HuH-7.5 (cell line): ENCODE results near the gene RASA1.
"Not testable (repeated sequence)": the region's sequence is repeated elsewhere in the genome, so short reads cannot be mapped to it uniquely, and the experiment has no call there.

ENCODE experiments used
- DNase-seq: peaks from one replicate; pipeline ENCODE4 v3.0.0; 2011; ENCODE audit warnings: low spot score

Gene RASA1

GRCh38 chr5:87282269-87282668 lies 14.6 kb downstream of the RASA1 start:
- no peak for DNase-seq

GRCh38 chr5:87287266-87287665 lies 19.6 kb downstream of the RASA1 start:
- DNase-seq = not testable (repeated sequence)

- no peak for DNase-seq
These were observed 31.1 kb downstream of the RASA1 start for GRCh38 chr5:87298692-87299362.

- no peak for DNase-seq
These were observed 32.5 kb downstream of the RASA1 start for GRCh38 chr5:87300176-87300575.

- no peak for DNase-seq
These were observed 33.1 kb downstream of the RASA1 start for GRCh38 chr5:87300744-87301143.

GRCh38 chr5:87302061-87302460 lies 34.4 kb downstream of the RASA1 start:
- no peak for DNase-seq

GRCh38 chr5:87303324-87303723 lies 35.6 kb downstream of the RASA1 start:
- DNase-seq = no peak

- DNase-seq = not testable (repeated sequence)
These were observed 38.4 kb downstream of the RASA1 start for GRCh38 chr5:87306090-87306489.

- no peak for DNase-seq
These were observed 40.2 kb downstream of the RASA1 start for GRCh38 chr5:87307796-87308423.

GRCh38 chr5:87311405-87312279 lies 44.0 kb downstream of the RASA1 start:
- DNase-seq = no peak

- DNase-seq = no peak
These were observed 45.5 kb downstream of the RASA1 start for GRCh38 chr5:87313216-87313615.

- no peak for DNase-seq
These were observed 51.8 kb downstream of the RASA1 start for GRCh38 chr5:87319469-87319868.

- DNase-seq = no peak
These were observed 53.9 kb downstream of the RASA1 start for GRCh38 chr5:87321605-87322004.

GRCh38 chr5:87322381-87322780 lies 54.7 kb downstream of the RASA1 start:
- DNase-seq = no peak

GRCh38 chr5:87327998-87328397 lies 60.3 kb downstream of the RASA1 start:
- DNase-seq = no peak

- no peak for DNase-seq
These were observed 61.4 kb downstream of the RASA1 start for GRCh38 chr5:87329114-87329513.

- no peak for DNase-seq
These were observed 72.3 kb downstream of the RASA1 start for GRCh38 chr5:87339986-87340385.

- DNase-seq = no peak
These were observed 73.0 kb downstream of the RASA1 start for GRCh38 chr5:87340716-87341115.

- DNase-seq = no peak
These were observed 79.6 kb downstream of the RASA1 start for GRCh38 chr5:87347272-87347671.

- no peak for DNase-seq
These were observed 80.2 kb downstream of the RASA1 start for GRCh38 chr5:87347841-87348240.

GRCh38 chr5:87354496-87354895 lies 86.8 kb downstream of the RASA1 start:
- no peak for DNase-seq

- no peak for DNase-seq
These were observed 91.4 kb downstream of the RASA1 start for GRCh38 chr5:87359106-87359505.

GRCh38 chr5:87360132-87360531 lies 92.4 kb downstream of the RASA1 start:
- no peak for DNase-seq
